ENCODE data around the gene DPF1.
A peak's percentile ranks its signal among the peaks of the same experiment; 100 is the strongest.

Gene DPF1

GRCh38 chr19:38265213-38265861, 41.3 kb upstream of the DPF1 start (continued):
- TF ChIP-seq IKZF3 (tag by site-specific recombination; IDR thresholded peaks at IDR 0.05) = no peak
- no peak for TF ChIP-seq ZFP69B (tag by site-specific recombination; IDR thresholded peaks at IDR 0.05)
- TF ChIP-seq ZNF791 (tag by site-specific recombination; IDR thresholded peaks at IDR 0.05) = no peak
- TF ChIP-seq PRDM2 (tag by site-specific recombination; IDR thresholded peaks at IDR 0.05; ENCODE audit: borderline replicate concordance) = no peak
- TF ChIP-seq KLF1 (tag by site-specific recombination; IDR thresholded peaks at IDR 0.05) = peak; percentile 51; the same call in 1 of the 2 replicates

GRCh38 chr19:38264486-38265212, 40.6 kb upstream of the DPF1 start, which contains the start of gene SPINT2:
Gene SPINT2 (plus strand): TSS chr19:38264573. CDS start chr19:38264893, 320 bp downstream.
- Histone ChIP-seq H3K4me3 (ENCODE audit: low read depth, low read length) (peak within 1 kb of the TSS; percentile 52), H3K9me3 (ENCODE audit: control insufficient read depth, insufficient read depth, low read depth, low read length) (no peaks in the 10 kb centered on the region), H3K27ac (ENCODE audit: extremely low read depth, low read depth, low read length) (peak within 1 kb of the TSS; percentile 90), H3K4me1 (ENCODE audit: control insufficient read depth, insufficient read depth, low read length) (peaks cover 44% of the 10 kb centered on the region), H3K36me3 (ENCODE audit: control insufficient read depth in 2 of 2, insufficient read depth in 1 of 2, low read length in 2 of 2) (no peaks in the 10 kb centered on the region; a peak in 1 of 3 replicates)
- ChIA-PET CTCF (interaction anchor here (0.6 to 8.8 kb wide), 10 partner anchors 15 to 362 kb away, joined by 3 to 48 read pairs (median 4); partner anchors contain the start of genes CATSPERG and PSMD8), POLR2A (interaction anchor here (0.5 to 4.7 kb wide), 29 partner anchors 9 to 1187 kb away, joined by 3 to 26 read pairs (median 3); partner anchors contain the start of genes ACTN4, C19orf33, FAM98C and GGN)
- TF ChIP-seq SALL2 (tag by site-specific recombination; IDR thresholded peaks at IDR 0.05; ENCODE audit: borderline replicate concordance) (no peak), GLI4 (tag by site-specific recombination; IDR thresholded peaks at IDR 0.05) (no peak), ZFP41 (tag by site-specific recombination; IDR thresholded peaks at IDR 0.05; ENCODE audit: borderline replicate concordance) (no peak), OVOL3 (tag by site-specific recombination; IDR thresholded peaks at IDR 0.05) (peak; percentile 17; the same call in 1 of the 2 replicates), ZNF529 (tag by site-specific recombination; IDR thresholded peaks at IDR 0.05; ENCODE audit: insufficient replicate concordance) (no peak), KLF1 (tag by site-specific recombination; IDR thresholded peaks at IDR 0.05) (peak; percentile 5), IKZF3 (tag by site-specific recombination; IDR thresholded peaks at IDR 0.05) (no peak), ZNF654 (tag by site-specific recombination; IDR thresholded peaks at IDR 0.05; ENCODE audit: low read depth) (no peak), ZNF677 (tag by site-specific recombination; IDR thresholded peaks at IDR 0.05) (no peak), TRIM28 (IDR thresholded peaks at IDR 0.05; ENCODE audit: borderline replicate concordance, low read length) (no peak), ZNF280D (tag by site-specific recombination; IDR thresholded peaks at IDR 0.05) (no peak), ATF2 (tag by site-specific recombination; IDR thresholded peaks at IDR 0.05; ENCODE audit: low read depth) (no peak), ZNF37A (tag by site-specific recombination; IDR thresholded peaks at IDR 0.05) (no peak), ZNF549 (tag by site-specific recombination; IDR thresholded peaks at IDR 0.05) (no peak)
- TF ChIP-seq, protein P1, sequence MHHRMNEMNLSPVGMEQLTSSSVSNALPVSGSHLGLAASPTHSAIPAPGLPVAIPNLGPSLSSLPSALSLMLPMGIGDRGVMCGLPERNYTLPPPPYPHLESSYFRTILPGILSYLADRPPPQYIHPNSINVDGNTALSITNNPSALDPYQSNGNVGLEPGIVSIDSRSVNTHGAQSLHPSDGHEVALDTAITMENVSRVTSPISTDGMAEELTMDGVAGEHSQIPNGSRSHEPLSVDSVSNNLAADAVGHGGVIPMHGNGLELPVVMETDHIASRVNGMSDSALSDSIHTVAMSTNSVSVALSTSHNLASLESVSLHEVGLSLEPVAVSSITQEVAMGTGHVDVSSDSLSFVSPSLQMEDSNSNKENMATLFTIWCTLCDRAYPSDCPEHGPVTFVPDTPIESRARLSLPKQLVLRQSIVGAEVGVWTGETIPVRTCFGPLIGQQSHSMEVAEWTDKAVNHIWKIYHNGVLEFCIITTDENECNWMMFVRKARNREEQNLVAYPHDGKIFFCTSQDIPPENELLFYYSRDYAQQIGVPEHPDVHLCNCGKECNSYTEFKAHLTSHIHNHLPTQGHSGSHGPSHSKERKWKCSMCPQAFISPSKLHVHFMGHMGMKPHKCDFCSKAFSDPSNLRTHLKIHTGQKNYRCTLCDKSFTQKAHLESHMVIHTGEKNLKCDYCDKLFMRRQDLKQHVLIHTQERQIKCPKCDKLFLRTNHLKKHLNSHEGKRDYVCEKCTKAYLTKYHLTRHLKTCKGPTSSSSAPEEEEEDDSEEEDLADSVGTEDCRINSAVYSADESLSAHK (tag by site-specific recombination; IDR thresholded peaks at IDR 0.05) = peak; percentile 14
- TF ChIP-seq, protein P2, sequence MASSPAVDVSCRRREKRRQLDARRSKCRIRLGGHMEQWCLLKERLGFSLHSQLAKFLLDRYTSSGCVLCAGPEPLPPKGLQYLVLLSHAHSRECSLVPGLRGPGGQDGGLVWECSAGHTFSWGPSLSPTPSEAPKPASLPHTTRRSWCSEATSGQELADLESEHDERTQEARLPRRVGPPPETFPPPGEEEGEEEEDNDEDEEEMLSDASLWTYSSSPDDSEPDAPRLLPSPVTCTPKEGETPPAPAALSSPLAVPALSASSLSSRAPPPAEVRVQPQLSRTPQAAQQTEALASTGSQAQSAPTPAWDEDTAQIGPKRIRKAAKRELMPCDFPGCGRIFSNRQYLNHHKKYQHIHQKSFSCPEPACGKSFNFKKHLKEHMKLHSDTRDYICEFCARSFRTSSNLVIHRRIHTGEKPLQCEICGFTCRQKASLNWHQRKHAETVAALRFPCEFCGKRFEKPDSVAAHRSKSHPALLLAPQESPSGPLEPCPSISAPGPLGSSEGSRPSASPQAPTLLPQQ (tag by site-specific recombination; IDR thresholded peaks at IDR 0.05) = peak; percentile 86

Measured in HEK293 (cell line).